NCI-H2029 treated with DMSO at 0.1 percent for 48 hours (cell line): ENCODE measurements around the gene TANC2.
"Not testable (repeated sequence)": the region's sequence is repeated elsewhere in the genome, so short reads cannot be mapped to it uniquely, and the experiment has no call there.

ENCODE experiments used
- DNase-seq: peaks from one replicate; lab custom pipeline; 2025; lab: John Stamatoyannopoulos, UW

TANC2 gene

DNA sequence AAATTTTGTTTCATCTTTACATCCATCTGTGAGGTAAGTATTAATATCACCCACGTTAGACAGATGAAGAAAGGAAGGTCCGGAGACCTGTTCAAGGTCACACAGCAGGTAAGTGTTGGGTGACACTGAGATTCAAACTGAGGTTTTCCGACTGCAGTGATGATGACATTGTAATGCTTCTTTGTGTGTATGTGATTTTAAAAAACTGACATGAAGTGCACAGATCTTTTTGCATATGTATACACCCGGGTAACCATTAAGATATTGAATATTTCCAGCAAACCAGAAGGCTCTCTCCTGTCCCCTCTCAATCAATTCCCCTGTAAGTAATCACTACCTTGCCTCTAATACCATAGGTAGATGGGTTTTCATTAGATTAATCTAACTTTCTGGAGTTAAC lies 1.5 kb upstream of the TANC2 start:
- DNase-seq = no peak

DNA sequence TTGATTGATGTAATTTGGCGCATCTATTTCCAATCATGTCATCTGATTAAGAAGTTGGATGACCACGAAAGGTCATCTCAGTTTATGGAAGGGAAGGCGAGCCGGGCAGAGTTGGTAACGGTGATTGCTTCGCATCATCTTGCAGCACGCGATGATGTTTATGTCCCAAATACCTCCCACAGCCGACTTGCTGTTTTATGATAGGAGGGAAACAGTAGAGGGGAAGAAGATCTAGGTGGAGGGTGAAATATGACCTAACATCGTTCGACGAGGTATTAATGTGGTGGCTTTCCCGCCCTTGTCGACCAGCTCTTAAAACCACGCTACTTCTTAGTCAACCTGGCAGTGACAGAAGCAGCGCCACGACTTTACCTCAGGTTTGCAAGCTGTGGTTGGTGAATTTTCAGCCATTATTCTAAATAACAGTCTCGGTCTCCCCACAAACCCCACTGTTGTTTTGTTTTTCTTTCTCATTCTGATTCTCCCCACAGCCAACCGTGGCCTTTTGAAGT lies 805 bp upstream of the TANC2 start:
- DNase-seq = no peak

DNA sequence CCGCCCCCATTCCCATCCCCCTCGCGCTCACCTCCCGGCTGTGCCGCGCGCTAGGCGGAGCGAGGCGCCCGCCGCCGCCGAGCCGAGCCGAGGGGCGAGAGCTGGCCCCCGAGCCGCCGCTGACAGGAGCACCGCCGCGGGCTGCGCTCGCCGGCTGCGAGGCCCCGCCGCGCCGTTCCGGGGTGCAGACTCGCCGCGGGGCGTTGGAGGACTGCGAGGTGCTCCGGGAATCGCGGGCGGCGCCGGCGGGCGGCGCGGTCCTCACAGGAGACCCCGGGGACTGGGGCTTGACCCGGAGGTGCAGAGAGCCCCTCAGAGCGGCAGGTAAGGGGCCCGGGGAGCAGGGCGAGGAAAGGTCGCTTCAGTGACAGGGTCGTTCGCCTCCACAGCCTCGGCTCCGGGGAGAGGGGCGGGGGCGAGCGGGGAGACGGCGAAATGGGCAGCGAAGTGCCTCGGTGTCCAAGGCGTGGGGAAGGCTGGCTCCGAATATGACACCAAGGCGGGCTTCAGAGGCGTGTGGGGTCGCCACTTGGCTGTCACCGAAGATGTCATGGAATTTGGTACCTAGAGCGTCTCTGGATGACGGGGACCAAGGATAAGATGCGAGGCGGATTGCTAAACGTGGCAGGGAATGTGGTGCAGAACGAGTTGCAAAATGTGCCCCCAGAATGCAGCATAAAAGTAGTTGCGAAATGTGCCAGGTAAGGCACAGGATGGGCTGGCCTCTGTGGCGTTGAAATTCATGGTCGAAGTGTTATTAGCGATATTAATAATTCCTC lies 580 bp downstream of the TANC2 start:
- no peak for DNase-seq

DNA sequence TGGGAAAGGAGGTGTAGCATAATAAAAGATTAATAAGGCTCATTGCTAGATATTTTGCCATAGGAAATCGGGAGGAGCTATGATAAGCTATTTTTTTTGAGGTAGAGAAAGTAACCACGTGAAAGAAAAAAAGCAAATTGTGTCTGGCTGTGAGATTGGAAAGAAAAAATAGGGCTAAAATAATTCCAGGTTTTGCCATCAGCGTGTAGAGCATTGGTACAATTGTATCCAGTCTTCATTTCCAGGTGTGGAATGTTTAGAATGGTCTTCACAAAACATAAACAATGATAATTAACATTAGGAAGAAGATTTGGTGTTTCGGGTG lies 1.1 kb downstream of the TANC2 start:
- no peak for DNase-seq

DNA sequence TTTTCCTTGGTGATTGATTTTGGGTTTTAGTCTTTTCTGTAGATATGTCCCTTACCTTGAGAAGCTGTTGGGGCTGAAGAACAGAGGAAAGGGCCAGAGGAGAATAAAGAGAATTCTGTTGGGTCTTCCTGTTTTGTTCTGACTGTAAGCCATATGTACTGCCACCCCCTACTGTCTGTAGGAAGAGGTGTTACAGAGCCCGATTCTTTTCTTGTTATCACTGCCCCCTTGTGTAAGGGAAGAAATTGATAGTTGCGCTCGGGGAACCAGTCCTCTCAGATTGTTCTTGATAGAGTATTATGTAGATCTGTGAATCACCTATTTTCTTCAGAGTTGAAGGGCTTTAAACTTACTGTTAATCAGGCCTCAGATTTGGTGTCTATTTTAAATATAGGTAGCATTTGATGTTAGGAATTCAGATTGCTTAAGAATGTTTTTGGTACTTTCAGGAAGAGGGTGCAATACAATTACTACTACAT lies 2.4 kb downstream of the TANC2 start:
- peak; percentile 89 for DNase-seq

DNA sequence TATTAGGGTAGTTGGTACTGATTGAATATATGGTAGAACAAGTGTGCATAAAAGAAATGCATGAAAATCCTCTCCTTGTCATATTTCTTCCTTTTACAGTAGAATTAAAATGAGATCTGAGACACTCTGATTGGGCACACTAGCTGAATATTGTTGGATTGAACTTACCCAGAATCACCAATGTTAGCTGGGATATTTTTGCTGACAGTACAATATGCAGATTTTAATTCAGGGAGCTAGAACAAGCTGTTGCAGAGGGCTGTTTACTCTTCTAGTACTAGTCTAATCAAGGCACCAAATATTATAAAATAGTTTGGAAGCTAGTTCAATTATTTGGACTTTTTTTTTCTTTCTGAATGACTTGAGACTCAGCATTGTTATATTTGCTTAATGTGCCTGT lies 4.6 kb downstream of the TANC2 start:
- no peak for DNase-seq

DNA sequence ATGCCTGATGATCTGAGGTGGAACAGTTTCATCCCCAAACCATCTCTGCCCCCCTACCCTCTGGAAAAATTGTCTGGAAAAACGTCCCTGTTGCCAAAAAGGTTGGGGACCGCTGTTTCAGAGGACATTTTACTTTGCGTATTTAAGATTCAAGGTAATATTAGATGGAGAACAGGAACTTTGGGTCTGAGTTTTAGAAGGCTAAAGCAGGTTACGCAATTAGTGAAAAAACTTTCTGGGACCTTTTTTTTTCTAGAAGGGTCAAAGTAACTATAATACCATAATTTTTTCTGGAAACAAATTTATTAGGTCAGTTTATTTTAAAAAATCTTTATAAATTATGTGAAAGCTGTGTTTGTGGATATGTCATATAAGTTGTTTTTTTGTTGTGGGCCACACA lies 5.8 kb downstream of the TANC2 start:
- no peak for DNase-seq

DNA sequence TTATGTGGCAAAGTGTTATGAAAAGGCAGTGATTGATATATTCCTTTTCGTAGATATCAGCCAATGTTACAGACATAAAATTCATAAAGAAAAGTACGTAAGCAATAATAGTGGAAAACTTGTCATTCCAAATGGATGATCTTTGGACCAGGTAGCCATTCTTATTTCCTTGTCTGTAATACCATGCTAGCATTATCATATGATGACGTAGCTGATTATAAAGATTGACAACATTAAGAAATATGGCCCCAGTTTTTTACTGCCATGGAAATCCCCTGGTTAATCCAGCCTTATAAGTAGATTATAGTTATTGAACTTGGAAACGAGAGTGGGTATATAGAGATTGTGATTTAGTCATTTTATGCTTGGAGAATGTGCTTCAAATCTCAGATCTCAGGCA lies 8.8 kb downstream of the TANC2 start:
- no peak for DNase-seq

DNA sequence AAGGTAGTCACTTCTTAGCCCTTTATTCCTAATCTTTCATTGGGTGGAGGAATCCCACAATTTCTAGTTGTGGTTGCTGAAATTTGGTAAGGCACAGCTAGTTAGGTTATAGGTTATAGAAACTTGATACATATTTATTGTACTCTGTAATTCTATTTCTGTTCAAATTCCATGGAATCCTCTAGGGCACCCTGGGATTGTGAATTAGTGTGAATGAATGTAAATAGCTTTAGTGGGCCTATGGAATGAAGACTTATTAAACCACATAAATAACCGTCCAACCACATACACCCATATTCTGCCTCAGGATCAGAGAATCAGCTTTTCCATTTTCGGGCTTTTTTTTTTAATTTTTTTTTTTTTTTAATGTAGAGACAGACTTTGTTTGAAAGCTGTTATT lies 9.2 kb downstream of the TANC2 start:
- DNase-seq = no peak

DNA sequence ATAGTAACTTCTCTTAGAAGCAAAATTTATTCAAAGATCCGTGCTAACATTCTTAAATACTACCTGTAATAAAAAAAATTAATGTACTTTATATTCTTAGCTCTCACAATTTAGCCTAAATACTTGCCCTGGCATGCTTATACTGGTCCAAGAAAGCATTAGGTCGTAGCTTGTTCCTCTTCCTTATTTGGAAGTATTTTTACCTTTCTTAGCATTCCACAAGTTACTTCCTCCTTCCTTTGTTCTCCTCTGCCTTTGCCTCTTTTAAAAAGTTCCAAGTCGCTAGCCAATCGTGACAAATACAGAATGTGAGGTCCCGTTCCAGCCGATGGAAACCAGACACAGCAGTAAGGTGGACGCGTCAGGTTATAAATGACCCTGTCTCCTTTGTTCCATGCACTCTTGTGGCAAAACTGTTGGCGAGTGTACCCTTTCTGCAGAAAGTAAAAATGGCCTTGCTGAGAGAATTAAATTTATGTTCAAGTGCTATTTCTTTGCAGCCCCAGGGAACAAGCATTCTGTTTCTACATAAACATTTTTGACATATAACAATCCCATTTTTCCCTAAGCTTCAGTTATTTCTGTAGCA lies 10.7 kb downstream of the TANC2 start:
- DNase-seq = not testable (repeated sequence)

DNA sequence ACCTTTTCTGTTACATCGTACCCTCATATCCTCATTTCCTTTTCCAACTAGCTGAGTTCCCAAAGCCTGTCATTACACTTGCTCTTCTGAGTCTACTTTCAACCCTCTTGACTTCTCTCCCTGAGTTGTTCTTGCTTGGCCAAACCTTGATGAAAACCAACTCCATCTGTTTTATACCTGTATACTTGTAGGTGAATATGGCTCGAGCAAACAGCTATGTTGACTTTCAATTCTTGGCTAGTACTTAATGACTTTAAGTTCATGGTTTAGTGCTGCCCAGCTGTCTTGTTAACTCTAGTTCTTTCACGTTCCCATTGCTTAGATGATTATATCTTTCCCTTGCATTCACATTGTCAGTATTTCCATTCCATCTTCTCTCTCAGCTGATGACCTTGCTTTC lies 14.8 kb downstream of the TANC2 start:
- DNase-seq = no peak

DNA sequence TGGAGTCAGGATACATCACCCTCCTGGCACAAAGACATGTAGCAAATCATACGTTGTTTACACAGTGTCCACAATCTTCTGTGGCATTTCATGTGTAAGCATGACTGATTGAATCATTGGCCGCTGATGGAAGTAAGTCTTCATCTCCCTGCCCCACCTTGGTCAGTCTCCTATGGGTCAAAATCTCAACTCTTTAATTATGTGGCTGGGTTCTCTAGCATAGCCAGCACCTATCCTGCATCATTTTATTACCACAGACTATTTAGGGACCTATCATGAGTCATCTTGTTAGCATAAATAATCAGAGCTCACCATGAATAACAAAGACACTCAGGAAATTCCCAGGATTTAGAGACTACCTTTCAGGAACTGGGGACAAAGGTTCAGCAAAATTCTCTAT lies 15.9 kb downstream of the TANC2 start:
- no peak for DNase-seq

DNA sequence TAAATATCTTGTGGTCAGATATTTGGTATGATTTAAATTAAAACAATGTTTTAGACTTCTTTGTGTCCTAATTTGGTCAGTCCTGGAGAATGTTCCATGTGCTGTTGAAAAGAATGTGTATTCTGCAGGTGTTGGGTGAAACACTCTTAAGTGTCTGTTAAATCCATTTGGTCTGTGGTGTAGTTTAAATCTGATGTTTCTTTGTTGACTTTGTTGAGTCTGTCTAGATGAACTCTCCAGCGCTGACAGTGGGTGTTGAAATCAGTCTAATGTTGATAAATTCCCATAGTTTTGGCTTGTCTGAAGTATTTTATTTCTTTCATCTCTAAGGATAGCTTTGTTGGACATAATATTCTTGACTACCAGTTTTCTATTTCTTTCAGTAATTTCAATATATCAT lies 18.8 kb downstream of the TANC2 start:
- no peak for DNase-seq

DNA sequence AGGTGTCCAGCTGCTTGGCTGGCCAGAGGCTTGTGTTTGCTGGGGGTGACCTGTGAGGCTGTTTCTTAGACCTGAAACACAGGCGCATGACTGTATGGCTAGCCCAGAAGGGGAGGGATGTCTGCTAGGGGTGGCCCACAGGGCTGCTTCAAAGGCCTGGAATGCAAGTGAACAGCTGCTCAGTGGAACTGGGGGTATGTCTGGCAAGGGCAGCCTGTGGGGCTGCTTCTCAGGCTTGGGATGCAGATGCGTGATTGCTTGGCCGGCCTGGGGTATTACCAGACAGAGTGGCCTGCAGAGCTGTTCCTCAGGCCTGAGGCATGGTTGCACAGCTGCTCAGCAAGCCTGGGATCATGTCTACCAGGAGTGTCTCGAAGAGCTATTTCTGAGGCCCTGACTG lies 20.5 kb downstream of the TANC2 start:
- no peak for DNase-seq

DNA sequence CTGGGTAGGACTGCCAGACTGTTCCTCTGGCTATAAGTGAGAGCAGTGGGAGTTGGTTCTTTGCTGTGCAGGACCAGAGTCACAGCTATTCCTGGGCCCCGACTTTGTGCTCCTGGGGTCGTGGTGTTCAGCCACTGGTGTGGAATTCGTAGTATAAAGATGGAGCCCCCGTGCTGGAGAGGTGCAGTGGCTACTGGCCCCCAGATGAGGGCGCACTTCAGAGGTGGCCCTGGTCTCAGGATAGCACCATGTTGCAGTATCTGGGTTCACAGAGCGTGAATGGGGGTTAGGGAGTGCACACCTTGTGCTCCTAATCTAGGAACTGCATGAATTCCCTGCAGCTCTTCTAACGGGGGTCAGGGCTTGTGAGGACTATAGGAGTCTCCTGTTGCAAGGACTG lies 21.1 kb downstream of the TANC2 start:
- DNase-seq = no peak

DNA sequence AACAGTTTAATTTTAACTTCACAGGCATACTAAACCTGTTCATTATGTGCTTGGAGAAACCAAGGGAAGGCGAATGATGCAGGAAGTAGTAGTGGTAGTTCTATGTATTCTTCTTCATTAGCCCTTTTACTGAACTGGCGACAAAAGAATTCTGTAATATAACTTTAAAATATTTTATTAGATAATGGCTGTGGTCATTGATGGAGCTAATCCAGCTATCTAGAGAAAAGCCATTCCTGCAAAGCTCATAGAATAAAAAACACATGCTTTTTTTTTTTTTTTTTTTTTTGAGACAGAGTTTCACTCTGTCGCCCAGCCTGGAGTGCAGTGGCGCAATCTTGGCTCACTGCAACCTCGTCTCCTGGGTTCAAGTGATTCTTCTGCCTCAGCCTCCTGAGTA lies 23.5 kb downstream of the TANC2 start:
- DNase-seq = no peak

DNA sequence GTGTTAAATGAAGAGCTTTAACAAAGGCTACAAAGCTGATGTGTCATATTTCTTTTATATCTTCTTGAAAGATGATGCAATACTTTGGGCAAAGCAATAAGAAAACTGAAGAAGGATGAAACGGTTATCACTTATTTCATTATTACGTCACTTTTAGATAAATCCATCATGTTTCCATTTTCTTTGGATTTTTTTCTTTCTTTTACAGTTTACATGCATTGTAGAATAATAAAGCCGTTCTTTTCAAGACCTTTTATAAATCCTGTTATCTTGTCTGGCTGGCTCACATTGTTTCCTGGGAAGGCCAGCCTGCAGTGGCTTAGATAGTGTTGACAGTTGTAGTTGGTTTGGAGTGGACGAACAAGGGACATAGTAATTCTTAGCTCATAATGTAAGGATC lies 28.9 kb downstream of the TANC2 start:
- DNase-seq = no peak

DNA sequence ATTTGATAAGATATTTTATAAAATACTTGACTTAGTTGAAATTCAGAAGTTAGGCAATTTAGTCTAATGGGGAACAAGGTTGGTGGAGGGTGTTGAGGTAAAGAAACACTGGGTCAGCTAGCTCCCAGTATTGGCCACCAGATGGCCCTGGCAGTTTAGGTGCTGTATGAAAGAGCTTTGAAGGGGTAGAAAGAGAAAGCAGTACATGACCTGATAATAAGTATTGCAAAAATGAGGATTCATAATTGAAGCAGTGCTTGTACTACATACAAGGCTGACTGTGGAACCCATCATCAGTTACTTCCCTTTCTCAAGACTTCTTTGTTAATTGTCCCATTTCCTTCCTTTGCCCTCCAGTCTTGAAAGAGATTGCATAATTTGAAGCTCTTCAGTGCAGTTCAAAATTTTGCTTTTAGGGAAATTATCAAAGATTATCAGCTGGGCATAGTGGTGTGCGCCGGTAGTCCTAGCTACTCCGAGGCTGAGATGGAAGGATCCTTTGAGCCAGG lies 29.4 kb downstream of the TANC2 start:
- peak; percentile 19 for DNase-seq

DNA sequence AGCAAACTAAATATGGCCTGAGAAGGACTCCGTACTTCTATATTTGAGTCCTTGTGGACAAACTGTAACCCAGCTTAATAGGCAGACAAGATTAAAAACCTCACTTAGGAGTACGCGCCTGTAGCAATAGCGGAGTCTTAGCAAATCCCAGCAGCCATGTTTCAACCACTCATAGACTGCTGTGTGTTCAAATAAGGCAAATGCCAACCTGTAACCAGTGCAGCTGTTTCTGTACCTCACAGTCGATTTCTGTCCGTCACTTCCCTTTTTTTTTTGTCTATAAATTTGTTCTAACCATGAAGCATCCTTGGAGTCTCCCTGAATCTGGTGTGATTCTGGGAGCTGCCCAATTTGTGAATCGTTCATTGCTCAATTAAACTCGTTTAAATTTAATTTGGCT lies 30.2 kb downstream of the TANC2 start:
- DNase-seq = no peak

DNA sequence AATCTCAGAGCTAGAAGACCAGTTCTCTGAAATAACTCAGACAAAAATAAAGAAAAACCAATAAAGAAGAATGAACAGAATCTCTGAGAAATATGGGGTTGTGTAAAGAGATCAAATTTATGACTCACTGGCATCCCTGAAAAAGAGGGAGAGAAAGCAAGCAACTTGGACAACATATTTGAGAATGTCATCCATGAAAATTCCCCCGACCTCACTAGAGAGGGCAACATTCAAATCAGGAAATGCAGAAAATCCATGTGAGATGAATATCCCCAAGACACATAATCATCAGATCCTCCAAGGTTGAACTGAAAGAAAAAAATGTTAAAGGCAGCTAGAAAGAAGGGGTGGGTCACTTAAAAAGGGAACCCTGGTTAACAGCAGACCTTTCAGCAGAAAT lies 32.1 kb downstream of the TANC2 start:
- DNase-seq = no peak

DNA sequence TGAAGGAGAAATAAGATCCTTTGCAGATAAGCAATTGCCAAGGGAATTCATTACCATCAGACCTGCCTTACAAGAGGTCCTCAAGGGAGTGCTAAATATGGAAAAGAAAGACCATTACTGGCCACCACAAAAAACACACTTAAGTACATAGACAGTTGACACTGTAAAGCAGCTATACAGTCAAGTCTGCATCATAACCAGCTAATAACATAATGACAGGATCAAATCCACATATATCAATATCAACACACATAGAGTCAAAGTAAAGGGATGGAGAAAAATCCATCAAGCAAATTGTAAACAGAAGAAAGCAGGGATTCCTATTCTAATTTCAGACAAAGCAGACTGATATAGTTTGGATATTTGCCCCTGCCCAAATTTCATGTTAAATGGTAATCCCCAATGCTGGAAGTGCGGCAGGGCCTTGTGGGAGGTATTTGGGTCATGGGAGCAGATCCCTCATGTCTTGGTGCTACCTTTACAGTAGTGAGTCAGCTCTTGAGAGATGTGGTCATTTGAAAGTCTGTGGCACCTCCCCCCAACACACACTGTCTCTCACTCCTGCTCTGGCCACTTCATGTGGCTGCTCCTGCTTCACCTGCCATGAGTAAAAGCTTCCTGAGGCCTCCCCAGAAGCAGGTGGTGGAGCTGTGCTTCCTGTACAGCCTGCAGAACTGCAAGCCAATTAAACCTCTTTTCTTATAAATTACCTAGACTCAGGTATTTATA lies 32.8 kb downstream of the TANC2 start:
- DNase-seq = no peak

DNA sequence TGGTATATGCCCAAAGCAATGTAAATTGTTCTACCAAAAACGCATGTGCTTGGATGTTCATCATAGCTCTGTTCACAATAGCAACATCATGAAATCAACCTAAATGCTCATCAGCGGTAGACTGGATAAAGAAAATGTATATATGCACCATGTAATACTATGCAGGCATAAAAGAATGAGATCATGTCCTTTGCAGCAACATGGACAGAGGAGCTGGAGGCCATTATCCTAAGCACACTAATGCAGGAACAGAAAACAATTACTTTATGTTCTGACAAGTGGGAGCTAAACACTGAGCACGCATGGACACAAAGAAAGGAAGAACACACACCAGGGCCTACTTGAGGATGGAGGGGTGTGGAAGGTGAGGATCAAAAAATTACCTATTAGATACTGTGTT lies 33.7 kb downstream of the TANC2 start:
- no peak for DNase-seq
